Astrocyte of the spinal cord (primary cell): ENCODE measurements around the gene CLEC7A.

ENCODE experiments used
- DNase-seq: peaks from one replicate; pipeline ENCODE4 v3.0.0; 2011; ENCODE audit warnings: low read depth, low spot score
- H3K4me3 ChIP-seq: 2 replicates; pipeline ENCODE4 v1.5.1; 2011; ENCODE audit warnings: low read depth, mild to moderate bottlenecking, low read length, moderate library complexity
- in situ Hi-C: cut with HindIII; loops from 2 replicates; pipeline ENCODE4 v1.10.0; 2017; ENCODE audit warnings: low sequenced_read_pairs
- TF ChIP-seq, protein P1 (sequence below): IDR thresholded peaks from 2 replicates; pipeline ENCODE4 v1.5.1; 2012; ENCODE audit warnings: low read depth, mild to moderate bottlenecking, low read length, inconsistent platforms

The CLEC7A gene

DNA sequence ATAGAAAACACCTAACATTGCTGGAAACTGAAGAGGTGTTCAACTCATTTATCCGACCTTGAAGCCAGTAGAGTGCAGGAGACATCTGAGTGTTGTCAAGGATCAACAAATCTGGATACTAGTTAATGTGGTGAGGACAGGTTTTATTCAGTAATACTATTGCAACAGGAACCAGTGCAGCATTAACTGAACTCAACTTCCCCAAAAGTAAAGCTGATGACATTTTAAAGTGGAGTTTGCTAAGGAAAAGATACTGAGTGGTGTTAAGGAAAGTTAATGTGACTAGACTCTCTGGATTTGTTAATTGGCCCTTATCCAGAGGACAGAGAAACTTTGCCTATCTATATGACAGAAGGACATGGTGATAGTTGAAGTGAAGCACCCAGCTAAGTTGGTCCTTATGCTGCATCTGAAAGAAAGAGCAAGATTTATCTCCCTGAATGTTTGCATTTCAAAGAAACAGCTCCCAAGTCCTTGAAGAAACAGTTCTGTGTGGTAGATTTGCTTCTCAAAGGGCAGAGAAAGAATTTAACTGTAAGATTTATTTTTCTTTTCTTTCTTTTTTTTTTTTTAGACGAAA is 1.2 kb upstream of the CLEC7A start:
- no peak for DNase-seq
- in situ Hi-C loops = no loop called here
- TF ChIP-seq, protein P1, sequence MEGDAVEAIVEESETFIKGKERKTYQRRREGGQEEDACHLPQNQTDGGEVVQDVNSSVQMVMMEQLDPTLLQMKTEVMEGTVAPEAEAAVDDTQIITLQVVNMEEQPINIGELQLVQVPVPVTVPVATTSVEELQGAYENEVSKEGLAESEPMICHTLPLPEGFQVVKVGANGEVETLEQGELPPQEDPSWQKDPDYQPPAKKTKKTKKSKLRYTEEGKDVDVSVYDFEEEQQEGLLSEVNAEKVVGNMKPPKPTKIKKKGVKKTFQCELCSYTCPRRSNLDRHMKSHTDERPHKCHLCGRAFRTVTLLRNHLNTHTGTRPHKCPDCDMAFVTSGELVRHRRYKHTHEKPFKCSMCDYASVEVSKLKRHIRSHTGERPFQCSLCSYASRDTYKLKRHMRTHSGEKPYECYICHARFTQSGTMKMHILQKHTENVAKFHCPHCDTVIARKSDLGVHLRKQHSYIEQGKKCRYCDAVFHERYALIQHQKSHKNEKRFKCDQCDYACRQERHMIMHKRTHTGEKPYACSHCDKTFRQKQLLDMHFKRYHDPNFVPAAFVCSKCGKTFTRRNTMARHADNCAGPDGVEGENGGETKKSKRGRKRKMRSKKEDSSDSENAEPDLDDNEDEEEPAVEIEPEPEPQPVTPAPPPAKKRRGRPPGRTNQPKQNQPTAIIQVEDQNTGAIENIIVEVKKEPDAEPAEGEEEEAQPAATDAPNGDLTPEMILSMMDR = no peak
- no peak overlapping the region for H3K4me3 ChIP-seq

DNA sequence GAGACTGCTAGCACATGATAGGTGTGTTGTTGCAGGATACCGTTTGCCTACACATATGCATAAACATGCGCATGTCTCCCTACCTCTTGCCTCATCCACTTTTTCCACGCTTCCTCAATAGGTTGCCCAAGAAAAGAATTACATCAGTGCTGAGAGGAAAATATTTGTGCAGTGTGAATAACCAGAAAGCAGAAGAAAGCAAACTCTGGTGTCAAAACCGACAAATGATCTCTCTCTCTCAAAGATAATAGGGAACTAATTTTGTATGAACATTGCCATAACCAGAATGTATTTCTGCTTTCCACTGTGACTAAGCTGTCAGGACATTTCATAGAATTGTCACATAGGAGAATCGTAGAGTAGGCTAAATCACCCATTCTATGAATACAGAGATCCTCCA is 1.3 kb downstream of the CLEC7A start:
- in situ Hi-C loops = no loop called here
- DNase-seq = no peak
- TF ChIP-seq, protein P1 = no peak
- no peak overlapping the region for H3K4me3 ChIP-seq

DNA sequence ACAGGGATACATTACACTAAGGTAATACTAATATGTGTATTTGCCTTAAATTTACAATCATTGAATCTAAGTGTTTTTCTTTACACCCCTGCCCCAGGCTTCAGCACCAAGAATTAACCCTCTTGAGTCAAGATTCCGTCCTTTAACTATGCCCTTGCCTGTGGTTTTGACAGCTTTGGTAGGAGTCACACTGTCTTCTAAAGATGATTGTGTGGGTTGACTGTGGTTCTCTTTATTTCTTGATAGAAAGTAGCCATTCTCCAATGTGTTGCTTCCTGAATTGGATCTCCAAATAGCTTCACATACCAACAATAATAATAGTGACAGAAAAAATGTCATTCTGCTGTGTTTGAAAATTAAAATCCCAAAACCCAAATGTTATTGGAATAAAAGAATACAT is 3.6 kb downstream of the CLEC7A start:
- TF ChIP-seq, protein P1 = no peak
- DNase-seq = no peak
- in situ Hi-C loops = no loop called here
- no peak overlapping the region for H3K4me3 ChIP-seq

DNA sequence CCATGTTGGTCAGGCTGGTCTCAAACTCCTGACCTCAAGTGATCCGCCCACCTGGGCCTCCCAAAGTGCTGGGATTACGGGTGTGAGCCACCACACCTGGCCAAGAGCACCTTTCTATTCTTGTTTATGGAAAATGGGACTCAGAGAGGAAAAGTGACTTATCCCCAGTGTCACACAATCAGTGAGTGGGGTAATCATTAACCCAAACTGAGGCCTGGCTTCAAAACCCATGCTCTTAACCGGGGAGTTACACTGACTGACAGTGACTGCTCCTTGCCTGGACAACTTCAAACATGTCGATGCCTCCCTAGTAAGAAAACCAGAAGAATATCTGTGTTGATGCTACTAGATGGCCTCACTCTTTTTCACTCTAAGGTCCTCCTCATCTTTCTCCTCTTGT is 7.3 kb downstream of the CLEC7A start:
- DNase-seq = no peak
- TF ChIP-seq, protein P1 = no peak
- no peak overlapping the region for H3K4me3 ChIP-seq
- in situ Hi-C loops = no loop called here

DNA sequence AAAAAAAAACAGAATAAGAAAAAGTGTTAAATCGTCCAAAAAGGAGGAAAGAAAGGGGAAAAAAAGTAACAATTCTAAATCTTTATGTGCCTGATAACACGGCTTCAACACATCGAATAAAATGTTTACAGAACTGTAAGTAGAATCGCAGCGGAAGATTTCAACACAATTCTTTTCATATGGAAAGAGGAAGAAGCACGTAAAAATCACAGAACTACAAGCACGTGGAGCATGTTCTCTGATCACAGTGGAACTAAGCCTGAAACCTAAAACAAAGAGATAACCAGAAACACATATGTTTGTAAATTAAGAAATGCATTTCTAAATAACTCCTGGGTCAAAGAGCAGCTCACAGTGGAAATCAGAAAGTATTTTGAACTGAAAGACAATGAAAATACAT is 8.7 kb downstream of the CLEC7A start:
- in situ Hi-C loops = no loop called here
- H3K4me3 ChIP-seq = no peak overlapping the region
- TF ChIP-seq, protein P1 = no peak

DNA sequence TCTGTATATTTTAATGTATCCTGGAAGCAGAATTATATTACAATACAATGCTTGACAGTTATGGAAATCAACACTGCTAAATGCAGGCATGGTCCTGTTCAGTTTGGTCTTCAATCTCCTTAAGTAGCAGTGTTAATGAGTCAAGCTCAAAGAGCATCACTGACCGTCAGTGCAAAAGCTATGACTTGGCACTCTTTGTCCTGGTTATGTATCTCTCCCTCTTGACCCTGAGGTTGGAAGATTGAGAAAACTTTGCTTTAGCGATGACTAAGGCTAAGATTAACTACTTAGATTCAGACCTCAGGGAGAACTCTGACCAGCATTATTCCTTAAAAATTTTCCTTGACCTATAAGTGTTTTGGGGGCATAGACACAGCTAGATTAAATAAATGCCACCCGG is 10.9 kb downstream of the CLEC7A start:
- H3K4me3 ChIP-seq = no peak overlapping the region
- DNase-seq = no peak
- TF ChIP-seq, protein P1 = no peak
- in situ Hi-C loops = no loop called here

More for the DNA sequence above, 8.7 kb downstream of the CLEC7A start:
- DNase-seq = no peak

DNA sequence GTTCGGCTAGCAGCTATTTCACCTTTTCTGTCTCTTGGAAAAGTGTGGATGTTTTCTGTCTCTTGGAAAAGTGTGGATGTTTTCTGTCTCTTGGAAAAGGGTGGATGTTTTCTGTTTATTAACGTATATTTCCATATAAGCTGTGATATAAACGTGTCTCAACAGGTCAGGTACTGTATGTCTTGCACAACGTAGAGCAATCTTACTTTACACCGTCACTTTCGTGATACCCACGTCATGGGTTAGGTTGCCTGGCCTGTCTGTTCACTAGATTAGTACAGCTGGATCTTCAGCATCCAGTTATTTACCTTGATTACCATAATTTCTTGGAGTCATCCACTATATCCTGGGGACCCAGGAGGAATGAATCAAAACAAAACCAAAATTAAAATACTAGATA is 14.1 kb downstream of the CLEC7A start:
- in situ Hi-C loops = no loop called here
- no peak overlapping the region for H3K4me3 ChIP-seq
- no peak for DNase-seq
- TF ChIP-seq, protein P1 = no peak
